ENCODE results near the gene DLK2.

DLK2 gene

DNA sequence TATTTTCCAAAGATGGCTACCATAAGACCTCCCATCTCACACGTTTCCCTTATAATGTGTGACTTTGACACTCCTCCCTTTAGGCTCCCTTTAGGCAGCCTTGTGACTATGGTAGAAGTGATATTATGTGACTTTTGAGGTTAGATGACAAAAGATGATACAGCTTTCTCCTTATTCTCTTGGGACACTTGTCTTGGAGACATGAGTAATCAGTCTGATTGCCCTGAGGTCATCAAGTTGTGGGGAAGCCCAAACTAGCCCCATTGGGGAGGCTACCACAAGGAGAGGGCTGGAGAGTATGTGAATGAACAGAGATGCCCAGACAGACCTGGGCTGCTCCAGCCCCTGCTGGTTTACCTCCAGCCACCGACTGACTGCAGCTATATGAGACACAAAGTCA is 10.6 kb upstream of the DLK2 start:
- H3K79me2 ChIP-seq (ENCODE audit: insufficient read depth, low read length), result no peaks in the 10 kb centered on the region
- H3K4me3 ChIP-seq (ENCODE audit: low read depth, low read length, poor library complexity, severe bottlenecking), result no peak overlapping the region
- H3K4me1 ChIP-seq (ENCODE audit: insufficient read depth, low read length, severe bottlenecking), result no peaks in the 10 kb centered on the region
- H3K27ac ChIP-seq (ENCODE audit: low read depth, low read length, poor library complexity, severe bottlenecking), result no peak overlapping the region
- H3F3A ChIP-seq (ENCODE audit: insufficient read depth, low read length), result no peaks in the 10 kb centered on the region
- H2AFZ ChIP-seq (ENCODE audit: low read length), result no peak overlapping the region
- no peaks in the 10 kb centered on the region for H3K27me3 ChIP-seq (ENCODE audit: insufficient read depth, low read length)
- no peak overlapping the region for H3K9ac ChIP-seq (ENCODE audit: low read length)
- TF ChIP-seq CTCF (IDR thresholded peaks at IDR 0.05; ENCODE audit: low read length) (no peak), EZH2 (IDR thresholded peaks at IDR 0.05; ENCODE audit: borderline replicate concordance, low read length) (no peak)
- no peaks in the 10 kb centered on the region for H3K9me3 ChIP-seq (ENCODE audit: low read length)
- H4K20me1 ChIP-seq (ENCODE audit: insufficient read depth, low read length), result no peaks in the 10 kb centered on the region
- H3K9me2 ChIP-seq (ENCODE audit: low read depth, low read length), result no peaks in the 10 kb centered on the region
- H3K36me3 ChIP-seq (ENCODE audit: insufficient read depth, low read length), result no peaks in the 10 kb centered on the region
- H3K4me2 ChIP-seq (ENCODE audit: low read length), result no peak overlapping the region

- Histone ChIP-seq H3K4me1 (ENCODE audit: insufficient read depth, low read length, severe bottlenecking) (no peaks in the 10 kb centered on the region), H3K9me3 (ENCODE audit: low read length) (no peaks in the 10 kb centered on the region), H3K79me2 (ENCODE audit: insufficient read depth, low read length) (no peaks in the 10 kb centered on the region), H3K9ac (ENCODE audit: low read length) (no peak overlapping the region), H3F3A (ENCODE audit: insufficient read depth, low read length) (no peaks in the 10 kb centered on the region), H3K27ac (ENCODE audit: low read depth, low read length, poor library complexity, severe bottlenecking) (no peak overlapping the region), H2AFZ (ENCODE audit: low read length) (no peak overlapping the region), H4K20me1 (ENCODE audit: insufficient read depth, low read length) (no peaks in the 10 kb centered on the region), H3K36me3 (ENCODE audit: insufficient read depth, low read length) (no peaks in the 10 kb centered on the region), H3K4me2 (ENCODE audit: low read length) (no peak overlapping the region), H3K4me3 (ENCODE audit: low read depth, low read length, poor library complexity, severe bottlenecking) (no peak overlapping the region), H3K9me2 (ENCODE audit: low read depth, low read length) (no peaks in the 10 kb centered on the region), H3K27me3 (ENCODE audit: insufficient read depth, low read length) (no peaks in the 10 kb centered on the region)
- TF ChIP-seq CTCF (IDR thresholded peaks at IDR 0.05; ENCODE audit: low read length) (no peak), EZH2 (IDR thresholded peaks at IDR 0.05; ENCODE audit: borderline replicate concordance, low read length) (no peak)
Measured at GRCh38 chr6:43464337-43464736, 9.0 kb upstream of the DLK2 start.

GRCh38 chr6:43461936-43462335 is 6.6 kb upstream of the DLK2 start:
- no peak for TF ChIP-seq EZH2 (IDR thresholded peaks at IDR 0.05; ENCODE audit: borderline replicate concordance, low read length)
- Histone ChIP-seq H3K79me2 (ENCODE audit: insufficient read depth, low read length) (no peaks in the 10 kb centered on the region), H3K4me2 (ENCODE audit: low read length) (no peak overlapping the region), H3K9me2 (ENCODE audit: low read depth, low read length) (no peaks in the 10 kb centered on the region), H3K9me3 (ENCODE audit: low read length) (no peaks in the 10 kb centered on the region), H4K20me1 (ENCODE audit: insufficient read depth, low read length) (no peaks in the 10 kb centered on the region), H3K4me1 (ENCODE audit: insufficient read depth, low read length, severe bottlenecking) (peaks cover 6% of the 10 kb centered on the region), H3K27me3 (ENCODE audit: insufficient read depth, low read length) (no peaks in the 10 kb centered on the region), H3K27ac (ENCODE audit: low read depth, low read length, poor library complexity, severe bottlenecking) (no peak overlapping the region), H3F3A (ENCODE audit: insufficient read depth, low read length) (no peaks in the 10 kb centered on the region), H3K36me3 (ENCODE audit: insufficient read depth, low read length) (no peaks in the 10 kb centered on the region), H3K4me3 (ENCODE audit: low read depth, low read length, poor library complexity, severe bottlenecking) (no peak overlapping the region), H2AFZ (ENCODE audit: low read length) (no peak overlapping the region), H3K9ac (ENCODE audit: low read length) (no peak overlapping the region)

- Histone ChIP-seq H3K9me3 (ENCODE audit: low read length) (no peaks in the 10 kb centered on the region), H3K79me2 (ENCODE audit: insufficient read depth, low read length) (no peaks in the 10 kb centered on the region), H3K9me2 (ENCODE audit: low read depth, low read length) (no peaks in the 10 kb centered on the region), H3K4me3 (ENCODE audit: low read depth, low read length, poor library complexity, severe bottlenecking) (no peak overlapping the region), H2AFZ (ENCODE audit: low read length) (no peak overlapping the region), H3K36me3 (ENCODE audit: insufficient read depth, low read length) (no peaks in the 10 kb centered on the region), H3K4me2 (ENCODE audit: low read length) (no peak overlapping the region), H3K27ac (ENCODE audit: low read depth, low read length, poor library complexity, severe bottlenecking) (no peak overlapping the region), H3F3A (ENCODE audit: insufficient read depth, low read length) (no peaks in the 10 kb centered on the region), H3K9ac (ENCODE audit: low read length) (no peak overlapping the region), H4K20me1 (ENCODE audit: insufficient read depth, low read length) (no peaks in the 10 kb centered on the region), H3K27me3 (ENCODE audit: insufficient read depth, low read length) (no peaks in the 10 kb centered on the region), H3K4me1 (ENCODE audit: insufficient read depth, low read length, severe bottlenecking) (peaks cover 14% of the 10 kb centered on the region)
- TF ChIP-seq EZH2 (IDR thresholded peaks at IDR 0.05; ENCODE audit: borderline replicate concordance, low read length), result no peak
- no peak for TF ChIP-seq CTCF (IDR thresholded peaks at IDR 0.05; ENCODE audit: low read length)
Measured at GRCh38 chr6:43460032-43460431, 4.7 kb upstream of the DLK2 start.
